MM.1S (cell line): ENCODE data around the gene IPO11.

ENCODE experiments used
- DNase-seq: peaks from one replicate; pipeline ENCODE4 v3.0.0-alpha.2; 2015
- H2AFZ ChIP-seq: fragments of 300-600 bp; sonication (generic); 2 replicates; pipeline ENCODE4 v1.6.0; 2016; ENCODE audit warnings: antibody characterized with exemption, low read length
- H3F3A ChIP-seq: fragments of 300-600 bp; sonication (generic); 2 replicates; pipeline ENCODE4 v1.6.1; 2016; ENCODE audit warnings: mild to moderate bottlenecking, antibody characterized with exemption, low read length, moderate library complexity, mixed read lengths; ENCODE audit not compliant: insufficient read depth
- H3K27ac ChIP-seq: fragments of 300-600 bp; sonication (generic); 2 replicates; pipeline ENCODE4 v1.5.1; 2016; ENCODE audit warnings: mild to moderate bottlenecking, low read length
- H3K27me3 ChIP-seq: fragments of 300-600 bp; sonication (generic); replicated peaks from 2 replicates; pipeline ENCODE4 v1.6.0; 2016; ENCODE audit warnings: low read length; ENCODE audit not compliant: insufficient read depth
- H3K36me3 ChIP-seq: fragments of 300-600 bp; sonication (generic); replicated peaks from 2 replicates; pipeline ENCODE4 v1.6.1; 2016; ENCODE audit warnings: mild to moderate bottlenecking, low read length, mixed read lengths; ENCODE audit not compliant: insufficient read depth
- H3K4me1 ChIP-seq: fragments of 300-600 bp; sonication (generic); 2 replicates; pipeline ENCODE4 v1.6.1; 2016; ENCODE audit warnings: low read length, mixed read lengths
- H3K4me2 ChIP-seq: fragments of 300-600 bp; sonication (generic); 2 replicates; pipeline ENCODE4 v1.6.0; 2016; ENCODE audit warnings: low read depth, low read length
- H3K4me3 ChIP-seq: fragments of 300-600 bp; sonication (generic); 2 replicates; pipeline ENCODE4 v1.5.1; 2016; ENCODE audit warnings: low read length, mixed read lengths
- H3K79me2 ChIP-seq: fragments of 300-600 bp; sonication (generic); 2 replicates; pipeline ENCODE4 v1.6.1; 2016; ENCODE audit warnings: mixed run types, low read length, mixed read lengths
- H3K9ac ChIP-seq: fragments of 300-600 bp; sonication (generic); 2 replicates; pipeline ENCODE4 v1.6.1; 2016; ENCODE audit warnings: low read length, mixed read lengths
- H3K9me2 ChIP-seq: fragments of 300-600 bp; sonication (generic); replicated peaks from 2 replicates; pipeline ENCODE4 v1.6.1; 2016; ENCODE audit warnings: mild to moderate bottlenecking, low read length, mixed read lengths; ENCODE audit not compliant: insufficient read depth
- H3K9me3 ChIP-seq: fragments of 300-600 bp; sonication (generic); replicated peaks from 2 replicates; pipeline ENCODE4 v1.6.1; 2016; ENCODE audit warnings: mild to moderate bottlenecking, low read length, mixed read lengths; ENCODE audit not compliant: insufficient read depth
- H4K20me1 ChIP-seq: fragments of 300-600 bp; sonication (generic); 2 replicates; pipeline ENCODE4 v1.6.1; 2016; ENCODE audit warnings: mild to moderate bottlenecking, low read length, moderate library complexity, mixed read lengths; ENCODE audit not compliant: insufficient read depth
- CTCF ChIP-seq: fragments of 300-600 bp; sonication (generic); IDR thresholded peaks from 2 replicates; pipeline ENCODE4 v1.5.1; 2016; ENCODE audit warnings: antibody characterized with exemption, low read length, mixed read lengths
- EZH2 ChIP-seq: fragments of 300-600 bp; sonication (generic); optimal IDR thresholded peaks from 2 replicates; pipeline ENCODE3; 2017; ENCODE audit warnings: low read depth, mild to moderate bottlenecking, antibody characterized with exemption, low read length, mixed read lengths
- EZH2phosphoT487 ChIP-seq: fragments of 300-600 bp; sonication (generic); IDR thresholded peaks from 2 replicates; pipeline ENCODE4 v1.6.1; 2018; ENCODE audit warnings: antibody characterized with exemption, low read length

Gene IPO11

DNA sequence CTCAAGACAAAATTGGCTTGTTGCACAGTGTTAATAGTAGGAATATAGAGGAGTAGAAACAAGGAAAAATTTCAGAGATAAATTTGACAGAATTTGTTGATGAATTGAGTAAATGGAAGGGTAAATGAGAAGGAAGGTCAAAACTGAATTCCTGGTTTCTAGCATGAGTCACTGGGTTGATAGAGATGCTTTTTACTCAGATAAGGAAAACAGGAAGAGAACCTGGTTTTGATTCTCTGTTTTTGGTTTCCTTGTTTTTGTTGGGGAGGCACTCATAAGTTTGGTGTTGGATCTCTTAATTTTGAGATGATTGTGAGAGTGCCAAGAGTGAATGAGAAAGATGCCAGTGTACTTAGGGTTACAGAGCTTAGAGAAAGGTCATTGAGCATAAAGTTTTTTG is 173.2 kb downstream of the IPO11 start:
- H3K4me3 ChIP-seq: no peak overlapping the region
- no peak overlapping the region for H3K9ac ChIP-seq
- peak; percentile 26 for DNase-seq
- peaks cover 58% of the 10 kb centered on the region for H3K4me1 ChIP-seq
- H3K36me3 ChIP-seq: no peaks in the 10 kb centered on the region
- TF ChIP-seq EZH2: no peak
- no peak for TF ChIP-seq EZH2phosphoT487
- no peak for TF ChIP-seq CTCF
- H3K9me2 ChIP-seq: no peaks in the 10 kb centered on the region
- no peaks in the 10 kb centered on the region for H4K20me1 ChIP-seq
- H2AFZ ChIP-seq: no peak overlapping the region
- H3F3A ChIP-seq: peaks cover 29% of the 10 kb centered on the region
- no peaks in the 10 kb centered on the region for H3K9me3 ChIP-seq
- 0 out of 2 replicates have a peak, but pooled peaks cover 8% of the 10 kb centered on the region for H3K79me2 ChIP-seq
- H3K27me3 ChIP-seq: no peaks in the 10 kb centered on the region
- peak overlapping the region; percentile 32 for H3K4me2 ChIP-seq
- H3K27ac ChIP-seq: peak overlapping the region; percentile 50; the same call in 1 of the 2 replicates

DNA sequence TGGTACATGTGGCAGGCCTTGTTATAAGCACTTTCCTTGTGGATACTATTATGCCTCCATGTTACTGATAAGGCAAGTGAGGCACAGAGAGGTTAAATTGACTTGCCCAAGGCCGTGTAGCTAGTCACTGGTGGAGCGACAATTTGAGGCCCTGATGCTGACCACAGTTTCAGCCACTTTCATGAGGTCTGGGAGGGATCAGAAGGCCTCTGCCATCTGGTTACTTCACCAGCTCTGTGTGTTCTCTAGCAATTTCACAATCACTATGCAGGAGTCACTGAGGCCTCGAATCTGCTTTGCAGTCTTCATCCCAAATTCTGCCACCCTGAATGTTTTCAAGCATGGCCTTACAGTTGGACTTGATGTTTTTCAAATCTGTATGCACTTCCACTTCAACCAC is 175.2 kb downstream of the IPO11 start:
- H3K4me1 ChIP-seq: peaks cover 42% of the 10 kb centered on the region
- no peaks in the 10 kb centered on the region for H3K9me2 ChIP-seq
- H3K4me3 ChIP-seq: no peak overlapping the region
- H3K27me3 ChIP-seq: no peaks in the 10 kb centered on the region
- H4K20me1 ChIP-seq: no peaks in the 10 kb centered on the region
- peak; percentile 87 for DNase-seq
- H3K27ac ChIP-seq: peak overlapping the region; percentile 51; the same call in 1 of the 2 replicates
- peak overlapping the region; percentile 40; the same call in 1 of the 2 replicates for H3K4me2 ChIP-seq
- no peak for TF ChIP-seq CTCF
- no peak for TF ChIP-seq EZH2
- no peak for TF ChIP-seq EZH2phosphoT487
- peaks cover 22% of the 10 kb centered on the region for H3F3A ChIP-seq
- no peak overlapping the region for H3K9ac ChIP-seq
- H2AFZ ChIP-seq: no peak overlapping the region
- H3K36me3 ChIP-seq: 0 out of 2 replicates have a peak, but pooled peaks cover 2% of the 10 kb centered on the region
- H3K9me3 ChIP-seq: no peaks in the 10 kb centered on the region
- 0 out of 2 replicates have a peak, but pooled peaks cover 8% of the 10 kb centered on the region for H3K79me2 ChIP-seq

GRCh38 chr5:62588668-62589067 is 176.1 kb downstream of the IPO11 start:
- H3K79me2 ChIP-seq: 0 out of 2 replicates have a peak, but pooled peaks cover 8% of the 10 kb centered on the region
- no peaks in the 10 kb centered on the region for H3K9me2 ChIP-seq
- H3K27ac ChIP-seq: no peak overlapping the region; the same call in 1 of the 2 replicates
- H4K20me1 ChIP-seq: no peaks in the 10 kb centered on the region
- DNase-seq: no peak
- no peak for TF ChIP-seq EZH2phosphoT487
- TF ChIP-seq CTCF: no peak; the same call in 1 of the 2 replicates
- TF ChIP-seq EZH2: no peak
- no peak overlapping the region for H3K4me2 ChIP-seq
- H2AFZ ChIP-seq: no peak overlapping the region
- no peak overlapping the region for H3K9ac ChIP-seq
- no peaks in the 10 kb centered on the region for H3K9me3 ChIP-seq
- peaks cover 22% of the 10 kb centered on the region for H3F3A ChIP-seq
- 0 out of 2 replicates have a peak, but pooled peaks cover 2% of the 10 kb centered on the region for H3K36me3 ChIP-seq
- no peaks in the 10 kb centered on the region for H3K27me3 ChIP-seq
- H3K4me1 ChIP-seq: peaks cover 45% of the 10 kb centered on the region
- H3K4me3 ChIP-seq: no peak overlapping the region
